HepG2 (cell line): ENCODE measurements around the gene RELL1. TPM values are rescaled to one million over a fixed set of nuclear protein-coding genes. Genes with fewer than 3 reads are reported as not detected.

Experiments
- ASH2L ChIP-seq: fragments of 300-600, 200-600 bp; sonication (generic); IDR thresholded peaks from 2 replicates; pipeline ENCODE4 v1.7.0; 2017; ENCODE audit warnings: low read depth, mild to moderate bottlenecking, moderate library complexity, mixed read lengths, low read length; ENCODE audit not compliant: insufficient read length
- CREM ChIP-seq, 2 experiments: sonication (generic) in 1 of 2; formaldehyde crosslinking in 1 of 2; IDR thresholded peaks; 2 replicates each; pipeline versions ENCODE4 v1.4.0 to v1.6.1; 2016 to 2020; ENCODE audit warnings: antibody characterized with exemption in 1 of 2, mild to moderate bottlenecking in 1 of 2, missing genetic modification reagents in 1 of 2
- ELF3 ChIP-seq: IDR thresholded peaks from 2 replicates; pipeline ENCODE4 v1.6.1; 2016; ENCODE audit warnings: missing genetic modification reagents, missing compliant biosample characterization
- ERF ChIP-seq: IDR thresholded peaks from 2 replicates; pipeline ENCODE4 v1.6.1; 2018; ENCODE audit warnings: missing biosample characterization, missing genetic modification reagents
- GATAD1 ChIP-seq: IDR thresholded peaks from 2 replicates; pipeline ENCODE4 v1.6.1; 2016; ENCODE audit warnings: missing genetic modification reagents, missing compliant biosample characterization
- HHEX ChIP-seq: IDR thresholded peaks from 2 replicates; pipeline ENCODE4 v1.6.1; 2016; ENCODE audit warnings: control low read depth
- ISL2 ChIP-seq: sonication (generic); formaldehyde crosslinking; IDR thresholded peaks from 2 replicates; pipeline ENCODE4 v1.5.0; 2020; ENCODE audit warnings: missing genetic modification reagents
- JUND ChIP-seq: sonication (generic); formaldehyde crosslinking; IDR thresholded peaks from 2 replicates; pipeline ENCODE4 v1.8.0; 2022; ENCODE audit warnings: mild to moderate bottlenecking, missing genetic modification reagents
- KDM6A ChIP-seq: IDR thresholded peaks from 2 replicates; pipeline ENCODE4 v1.6.1; 2016; ENCODE audit warnings: low read depth
- MIER3 ChIP-seq: IDR thresholded peaks from 2 replicates; pipeline ENCODE4 v1.6.1; 2016; ENCODE audit warnings: missing compliant biosample characterization, borderline replicate concordance
- NR2C2 ChIP-seq: sonication (generic); formaldehyde crosslinking; IDR thresholded peaks from 2 replicates; pipeline ENCODE4 v1.4.0; 2020; ENCODE audit warnings: missing genetic modification reagents, mild to moderate bottlenecking, moderate library complexity, borderline replicate concordance
- RCOR2 ChIP-seq: IDR thresholded peaks from 2 replicates; pipeline ENCODE4 v1.6.1; 2016; ENCODE audit warnings: missing biosample characterization, missing genetic modification reagents
- RFXANK ChIP-seq: IDR thresholded peaks from 2 replicates; pipeline ENCODE4 v1.6.1; 2016
- SMAD1 ChIP-seq: sonication (generic); formaldehyde crosslinking; IDR thresholded peaks from 2 replicates; pipeline ENCODE4 v1.4.0; 2020; ENCODE audit warnings: missing genetic modification reagents, low read depth, mild to moderate bottlenecking, borderline replicate concordance
- SP5 ChIP-seq: IDR thresholded peaks from 2 replicates; pipeline ENCODE4 v1.6.1; 2016; ENCODE audit warnings: low read depth, borderline replicate concordance
- ZFX ChIP-seq: sonication (generic); formaldehyde crosslinking; IDR thresholded peaks from 2 replicates; pipeline ENCODE4 v1.4.0; 2020; ENCODE audit warnings: mild to moderate bottlenecking, low read depth, missing genetic modification reagents, moderate library complexity
- ZNF264 ChIP-seq: sonication (generic); formaldehyde crosslinking; IDR thresholded peaks from 2 replicates; pipeline ENCODE4 v1.4.0; 2020; ENCODE audit warnings: missing genetic modification reagents
- ZNF331 ChIP-seq: sonication (generic); formaldehyde crosslinking; IDR thresholded peaks from 2 replicates; pipeline ENCODE4 v1.4.0; 2020; ENCODE audit warnings: missing genetic modification reagents
- ZNF563 ChIP-seq: sonication (generic); formaldehyde crosslinking; IDR thresholded peaks from 2 replicates; pipeline ENCODE4 v1.8.0; 2022; ENCODE audit warnings: mild to moderate bottlenecking, moderate library complexity, missing genetic modification reagents
- ZNF780A ChIP-seq: sonication (generic); formaldehyde crosslinking; IDR thresholded peaks from 2 replicates; pipeline ENCODE4 v1.8.0; 2022; ENCODE audit warnings: mild to moderate bottlenecking, missing genetic modification reagents, moderate library complexity
- ZNF878 ChIP-seq: sonication (generic); formaldehyde crosslinking; IDR thresholded peaks from 2 replicates; pipeline ENCODE4 v1.8.1; 2023; ENCODE audit warnings: mild to moderate bottlenecking, missing genetic modification reagents, moderate library complexity
- polyA plus RNA-seq, 8 experiments: library from polyadenylated mRNA; depleted of rRNA in 3 of 8; stranded (reverse) in 7 of 8; unstranded in 1 of 8; fragments of >200 nt; fragmentation: Illumina TruSeq in 4 of 8; extraction: Trizol in 4 of 8; gene quantifications; 2 replicates each; pipeline versions ENCODE4 v1.2.1 to v1.2.3, GENCODE V29; 2011 to 2016; ENCODE audit warnings: low read depth in 4 of 8, missing spikeins in 1 of 8, mixed read lengths in 1 of 8; ENCODE audit not compliant: insufficient read depth in 1 of 8
- total RNA-seq, 5 experiments: library from RNA; depleted of rRNA; stranded (reverse); fragments of >200 nt; fragmentation: Illumina TruSeq; extraction: Trizol; gene quantifications; 2 replicates each; pipeline ENCODE4 v1.2.3, GENCODE V29; 2016; ENCODE audit warnings: low read depth in 1 of 5
- TF ChIP-seq, protein P1 (sequence below): IDR thresholded peaks from 2 replicates; pipeline ENCODE4 v1.6.1; 2016
- TF ChIP-seq, protein P2 (sequence below): IDR thresholded peaks from 2 replicates; pipeline ENCODE4 v1.6.1; 2016; ENCODE audit warnings: missing compliant biosample characterization, missing genetic modification reagents, borderline replicate concordance
- TF ChIP-seq, protein P3 (sequence below): IDR thresholded peaks from 2 replicates; pipeline ENCODE4 v1.6.1; 2016
- TF ChIP-seq, protein P4 (sequence below): IDR thresholded peaks from 2 replicates; pipeline ENCODE4 v1.4.0; 2020; ENCODE audit warnings: mild to moderate bottlenecking, missing genetic modification reagents

Gene RELL1
- total and polyA plus RNA-seq, 2 of the 13 experiments (the other 11 are each of a cell fraction or from before 2014, with no cell fraction given), result 8.4 to 58.4 TPM

DNA sequence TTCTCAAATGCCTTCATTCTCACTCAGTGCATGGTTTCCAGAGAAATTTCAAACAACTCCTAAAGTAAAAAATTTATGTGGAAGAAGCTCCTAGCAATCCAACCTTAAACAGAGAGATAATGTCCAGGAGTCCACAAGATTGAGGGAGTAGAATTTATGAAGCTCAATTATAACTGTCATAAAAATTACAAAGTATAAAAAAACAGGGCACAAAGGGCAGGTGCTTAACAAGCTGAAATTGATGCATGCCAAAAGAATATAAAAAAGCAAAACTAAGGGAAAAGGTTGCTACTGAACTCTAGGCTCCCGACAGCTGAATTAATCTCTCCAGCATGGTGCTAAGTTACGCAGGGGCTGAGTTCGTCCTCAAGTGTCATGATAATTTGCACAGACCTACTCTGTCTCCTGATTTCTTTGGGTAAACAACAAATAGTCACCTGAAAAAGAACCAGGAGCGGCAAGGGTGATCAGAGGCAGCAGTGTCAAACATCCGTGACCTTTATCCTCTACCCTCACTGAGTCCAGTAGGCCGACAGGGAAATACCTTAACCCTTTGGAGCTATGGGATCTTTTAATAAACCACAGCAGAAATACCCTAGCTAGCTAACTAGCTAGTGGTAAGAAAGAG lies 47.2 kb upstream of the RELL1 start (continued):
- TF ChIP-seq ZFX (CRISPR knock-in tag), result 0 out of 2 replicates have a peak, but pooled peaks have one; percentile 22
- peak; percentile 75 for TF ChIP-seq ZNF331 (CRISPR knock-in tag)
- TF ChIP-seq ERF, result no peak
- TF ChIP-seq ZNF780A (CRISPR knock-in tag), result no peak
- no peak for TF ChIP-seq ZNF563
- peak; percentile 90 for TF ChIP-seq NR2C2 (CRISPR knock-in tag)
- TF ChIP-seq ASH2L, result peak; percentile 56
- TF ChIP-seq MIER3, result peak; percentile 58; the same call in 1 of the 2 replicates
- peak; percentile 68 for TF ChIP-seq KDM6A (CRISPR knock-in tag)
- TF ChIP-seq, protein P1, sequence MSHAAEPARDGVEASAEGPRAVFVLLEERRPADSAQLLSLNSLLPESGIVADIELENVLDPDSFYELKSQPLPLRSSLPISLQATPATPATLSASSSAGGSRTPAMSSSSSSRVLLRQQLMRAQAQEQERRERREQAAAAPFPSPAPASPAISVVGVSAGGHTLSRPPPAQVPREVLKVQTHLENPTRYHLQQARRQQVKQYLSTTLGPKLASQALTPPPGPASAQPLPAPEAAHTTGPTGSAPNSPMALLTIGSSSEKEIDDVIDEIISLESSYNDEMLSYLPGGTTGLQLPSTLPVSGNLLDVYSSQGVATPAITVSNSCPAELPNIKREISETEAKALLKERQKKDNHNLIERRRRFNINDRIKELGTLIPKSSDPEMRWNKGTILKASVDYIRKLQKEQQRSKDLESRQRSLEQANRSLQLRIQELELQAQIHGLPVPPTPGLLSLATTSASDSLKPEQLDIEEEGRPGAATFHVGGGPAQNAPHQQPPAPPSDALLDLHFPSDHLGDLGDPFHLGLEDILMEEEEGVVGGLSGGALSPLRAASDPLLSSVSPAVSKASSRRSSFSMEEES (CRISPR knock-in tag), result peak; percentile 91
- peak; percentile 48; the same call in 1 of the 2 replicates for TF ChIP-seq RCOR2 (CRISPR knock-in tag)
- TF ChIP-seq HHEX (CRISPR knock-in tag), result peak; percentile 26; the same call in 1 of the 2 replicates
- TF ChIP-seq SP5 (CRISPR knock-in tag), result peak; percentile 17; the same call in 1 of the 2 replicates
- no peak for TF ChIP-seq RFXANK (CRISPR knock-in tag)
- no peak for TF ChIP-seq JUND (CRISPR knock-in tag)
- TF ChIP-seq, protein P2, sequence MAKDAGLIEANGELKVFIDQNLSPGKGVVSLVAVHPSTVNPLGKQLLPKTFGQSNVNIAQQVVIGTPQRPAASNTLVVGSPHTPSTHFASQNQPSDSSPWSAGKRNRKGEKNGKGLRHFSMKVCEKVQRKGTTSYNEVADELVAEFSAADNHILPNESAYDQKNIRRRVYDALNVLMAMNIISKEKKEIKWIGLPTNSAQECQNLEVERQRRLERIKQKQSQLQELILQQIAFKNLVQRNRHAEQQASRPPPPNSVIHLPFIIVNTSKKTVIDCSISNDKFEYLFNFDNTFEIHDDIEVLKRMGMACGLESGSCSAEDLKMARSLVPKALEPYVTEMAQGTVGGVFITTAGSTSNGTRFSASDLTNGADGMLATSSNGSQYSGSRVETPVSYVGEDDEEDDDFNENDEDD (CRISPR knock-in tag), result peak; percentile 45; the same call in 1 of the 2 replicates
- TF ChIP-seq ELF3 (CRISPR knock-in tag), result peak; percentile 71
- TF ChIP-seq GATAD1 (CRISPR knock-in tag), result 0 out of 2 replicates have a peak, but pooled peaks have one; percentile 20
- TF ChIP-seq, protein P3, sequence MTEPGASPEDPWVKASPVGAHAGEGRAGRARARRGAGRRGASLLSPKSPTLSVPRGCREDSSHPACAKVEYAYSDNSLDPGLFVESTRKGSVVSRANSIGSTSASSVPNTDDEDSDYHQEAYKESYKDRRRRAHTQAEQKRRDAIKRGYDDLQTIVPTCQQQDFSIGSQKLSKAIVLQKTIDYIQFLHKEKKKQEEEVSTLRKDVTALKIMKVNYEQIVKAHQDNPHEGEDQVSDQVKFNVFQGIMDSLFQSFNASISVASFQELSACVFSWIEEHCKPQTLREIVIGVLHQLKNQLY (CRISPR knock-in tag), result 0 out of 2 replicates have a peak, but pooled peaks have one; percentile 48
- TF ChIP-seq, protein P4, sequence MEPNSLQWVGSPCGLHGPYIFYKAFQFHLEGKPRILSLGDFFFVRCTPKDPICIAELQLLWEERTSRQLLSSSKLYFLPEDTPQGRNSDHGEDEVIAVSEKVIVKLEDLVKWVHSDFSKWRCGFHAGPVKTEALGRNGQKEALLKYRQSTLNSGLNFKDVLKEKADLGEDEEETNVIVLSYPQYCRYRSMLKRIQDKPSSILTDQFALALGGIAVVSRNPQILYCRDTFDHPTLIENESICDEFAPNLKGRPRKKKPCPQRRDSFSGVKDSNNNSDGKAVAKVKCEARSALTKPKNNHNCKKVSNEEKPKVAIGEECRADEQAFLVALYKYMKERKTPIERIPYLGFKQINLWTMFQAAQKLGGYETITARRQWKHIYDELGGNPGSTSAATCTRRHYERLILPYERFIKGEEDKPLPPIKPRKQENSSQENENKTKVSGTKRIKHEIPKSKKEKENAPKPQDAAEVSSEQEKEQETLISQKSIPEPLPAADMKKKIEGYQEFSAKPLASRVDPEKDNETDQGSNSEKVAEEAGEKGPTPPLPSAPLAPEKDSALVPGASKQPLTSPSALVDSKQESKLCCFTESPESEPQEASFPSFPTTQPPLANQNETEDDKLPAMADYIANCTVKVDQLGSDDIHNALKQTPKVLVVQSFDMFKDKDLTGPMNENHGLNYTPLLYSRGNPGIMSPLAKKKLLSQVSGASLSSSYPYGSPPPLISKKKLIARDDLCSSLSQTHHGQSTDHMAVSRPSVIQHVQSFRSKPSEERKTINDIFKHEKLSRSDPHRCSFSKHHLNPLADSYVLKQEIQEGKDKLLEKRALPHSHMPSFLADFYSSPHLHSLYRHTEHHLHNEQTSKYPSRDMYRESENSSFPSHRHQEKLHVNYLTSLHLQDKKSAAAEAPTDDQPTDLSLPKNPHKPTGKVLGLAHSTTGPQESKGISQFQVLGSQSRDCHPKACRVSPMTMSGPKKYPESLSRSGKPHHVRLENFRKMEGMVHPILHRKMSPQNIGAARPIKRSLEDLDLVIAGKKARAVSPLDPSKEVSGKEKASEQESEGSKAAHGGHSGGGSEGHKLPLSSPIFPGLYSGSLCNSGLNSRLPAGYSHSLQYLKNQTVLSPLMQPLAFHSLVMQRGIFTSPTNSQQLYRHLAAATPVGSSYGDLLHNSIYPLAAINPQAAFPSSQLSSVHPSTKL (CRISPR knock-in tag), result peak; percentile 90
- TF ChIP-seq SMAD1 (CRISPR knock-in tag), result no peak
- TF ChIP-seq ISL2, result peak; percentile 81
- 0 out of 2 replicates have a peak, but pooled peaks have one; percentile 40 for TF ChIP-seq ZNF878 (CRISPR knock-in tag)
- TF ChIP-seq ZNF264, result no peak
- TF ChIP-seq CREM (IDR thresholded peaks at IDR 0.05), result peak; percentile 63; the same call in 1 of the 2 replicates
- TF ChIP-seq CREM (CRISPR knock-in tag; IDR thresholded peaks at IDR 0.05), result no peak
